ENCODE measurements around the gene CPD.
"Not testable (repeated sequence)": the region's sequence is repeated elsewhere in the genome, so short reads cannot be mapped to it uniquely, and the experiment has no call there.

The CPD gene

DNA sequence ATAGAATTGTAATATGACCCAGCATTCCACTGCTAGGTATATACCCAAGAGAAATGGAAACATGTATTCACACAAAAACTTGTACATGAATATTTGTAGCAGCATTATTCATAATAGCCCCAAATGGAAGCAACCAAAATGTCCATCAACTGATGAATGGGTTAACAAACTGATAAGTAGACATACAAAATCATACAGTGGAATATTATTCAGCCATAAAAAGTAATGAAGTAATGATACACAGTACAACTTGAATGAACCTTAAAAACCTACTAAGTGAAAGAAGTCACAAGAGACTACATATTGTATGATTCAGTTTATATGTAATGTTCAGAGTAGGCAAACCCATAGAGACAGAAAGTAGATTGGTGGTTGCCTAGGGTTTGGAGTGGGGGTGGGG lies 58.0 kb downstream of the CPD start:
- H3K9me3 ChIP-seq (ENCODE audit: low read length): peaks cover 2% of the 10 kb centered on the region
- peaks cover 36% of the 10 kb centered on the region for H3K36me3 ChIP-seq (ENCODE audit: insufficient read depth, low read length)
- no peaks in the 10 kb centered on the region for H3K27me3 ChIP-seq (ENCODE audit: insufficient read depth, low read length)

DNA sequence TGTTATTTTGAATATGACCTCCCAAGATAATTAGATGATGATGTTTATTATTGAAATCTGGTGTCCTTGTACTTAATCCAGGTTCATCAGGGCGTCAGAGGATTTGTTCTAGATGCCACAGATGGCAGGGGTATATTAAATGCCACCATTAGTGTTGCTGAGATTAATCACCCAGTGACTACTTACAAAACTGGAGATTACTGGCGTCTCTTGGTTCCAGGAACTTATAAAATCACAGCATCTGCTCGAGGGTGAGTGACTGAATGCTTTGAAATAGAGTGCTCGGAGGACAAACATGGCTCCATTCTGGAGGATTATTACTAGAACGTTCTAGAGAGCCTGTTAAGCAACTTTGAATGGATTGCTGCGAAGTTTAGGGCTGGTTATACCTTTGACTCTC lies 65.0 kb downstream of the CPD start:
- Histone ChIP-seq H3K4me1 (ENCODE audit: insufficient read depth, low read length) (no peaks in the 10 kb centered on the region), H3K9me3 (ENCODE audit: low read length) (peaks cover 4% of the 10 kb centered on the region)

More for the DNA sequence above, 58.0 kb downstream of the CPD start:
- no peaks in the 10 kb centered on the region for H3K4me1 ChIP-seq (ENCODE audit: insufficient read depth, low read length)
- H3K4me3 ChIP-seq (ENCODE audit: low read length): no peak overlapping the region
- no peak overlapping the region for H2AFZ ChIP-seq (ENCODE audit: low read depth, low read length)

DNA sequence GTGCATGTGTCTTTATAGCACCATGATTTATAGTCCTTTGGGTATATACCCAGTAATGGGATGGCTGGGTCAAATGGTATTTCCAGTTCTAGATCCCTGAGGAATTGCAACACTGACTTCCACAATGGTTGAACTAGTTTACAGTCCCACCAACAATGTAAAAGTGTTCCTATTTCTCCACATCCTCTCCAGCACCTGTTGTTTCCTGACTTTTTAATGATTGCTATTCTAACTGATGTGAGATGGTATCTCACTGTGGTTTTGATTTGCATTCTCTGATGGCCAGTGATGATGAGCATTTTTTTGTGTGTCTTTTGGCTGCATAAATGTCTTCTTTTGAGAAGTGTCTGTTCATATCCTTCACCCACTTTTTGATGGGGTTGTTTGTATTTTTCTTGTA lies 67.9 kb downstream of the CPD start:
- H3K4me1 ChIP-seq (ENCODE audit: insufficient read depth, low read length); H3K27me3 ChIP-seq (ENCODE audit: insufficient read depth, low read length): not testable (repeated sequence)

More for the DNA sequence above, 65.0 kb downstream of the CPD start:
- peaks cover 27% of the 10 kb centered on the region for H3K36me3 ChIP-seq (ENCODE audit: insufficient read depth, low read length)
- no peaks in the 10 kb centered on the region for H3K27me3 ChIP-seq (ENCODE audit: insufficient read depth, low read length)
- H2AFZ ChIP-seq (ENCODE audit: low read depth, low read length): no peak overlapping the region
- no peak overlapping the region for H3K4me3 ChIP-seq (ENCODE audit: low read length)

DNA sequence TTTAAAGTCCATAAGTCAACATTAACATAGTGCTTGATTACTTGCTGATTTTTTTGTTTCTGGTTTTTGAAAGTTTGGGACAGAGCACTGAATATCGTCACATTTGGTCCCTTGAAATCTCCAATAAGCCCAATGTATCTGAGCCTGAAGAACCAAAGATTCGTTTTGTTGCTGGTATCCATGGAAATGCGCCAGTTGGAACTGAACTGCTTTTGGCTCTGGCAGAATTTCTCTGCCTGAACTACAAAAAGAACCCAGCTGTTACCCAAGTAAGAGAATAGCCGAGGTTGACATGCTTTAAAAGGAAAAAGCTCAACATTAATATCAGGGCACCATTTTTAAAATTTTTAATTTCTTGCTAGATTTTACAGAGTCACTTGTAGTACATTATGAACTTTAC lies 70.8 kb downstream of the CPD start:
- Histone ChIP-seq H3K36me3 (ENCODE audit: insufficient read depth, low read length) (peaks cover 52% of the 10 kb centered on the region), H3K9me3 (ENCODE audit: low read length) (peaks cover 8% of the 10 kb centered on the region), H3K4me3 (ENCODE audit: low read length) (no peak overlapping the region), H3K4me1 (ENCODE audit: insufficient read depth, low read length) (no peaks in the 10 kb centered on the region), H2AFZ (ENCODE audit: low read depth, low read length) (no peak overlapping the region), H3K27me3 (ENCODE audit: insufficient read depth, low read length) (no peaks in the 10 kb centered on the region)

More for the DNA sequence above, 67.9 kb downstream of the CPD start:
- not testable (repeated sequence) for H3K4me3 ChIP-seq (ENCODE audit: low read length); H3K9me3 ChIP-seq (ENCODE audit: low read length); H2AFZ ChIP-seq (ENCODE audit: low read depth, low read length)
- peaks cover 48% of the 10 kb centered on the region for H3K36me3 ChIP-seq (ENCODE audit: insufficient read depth, low read length)

DNA sequence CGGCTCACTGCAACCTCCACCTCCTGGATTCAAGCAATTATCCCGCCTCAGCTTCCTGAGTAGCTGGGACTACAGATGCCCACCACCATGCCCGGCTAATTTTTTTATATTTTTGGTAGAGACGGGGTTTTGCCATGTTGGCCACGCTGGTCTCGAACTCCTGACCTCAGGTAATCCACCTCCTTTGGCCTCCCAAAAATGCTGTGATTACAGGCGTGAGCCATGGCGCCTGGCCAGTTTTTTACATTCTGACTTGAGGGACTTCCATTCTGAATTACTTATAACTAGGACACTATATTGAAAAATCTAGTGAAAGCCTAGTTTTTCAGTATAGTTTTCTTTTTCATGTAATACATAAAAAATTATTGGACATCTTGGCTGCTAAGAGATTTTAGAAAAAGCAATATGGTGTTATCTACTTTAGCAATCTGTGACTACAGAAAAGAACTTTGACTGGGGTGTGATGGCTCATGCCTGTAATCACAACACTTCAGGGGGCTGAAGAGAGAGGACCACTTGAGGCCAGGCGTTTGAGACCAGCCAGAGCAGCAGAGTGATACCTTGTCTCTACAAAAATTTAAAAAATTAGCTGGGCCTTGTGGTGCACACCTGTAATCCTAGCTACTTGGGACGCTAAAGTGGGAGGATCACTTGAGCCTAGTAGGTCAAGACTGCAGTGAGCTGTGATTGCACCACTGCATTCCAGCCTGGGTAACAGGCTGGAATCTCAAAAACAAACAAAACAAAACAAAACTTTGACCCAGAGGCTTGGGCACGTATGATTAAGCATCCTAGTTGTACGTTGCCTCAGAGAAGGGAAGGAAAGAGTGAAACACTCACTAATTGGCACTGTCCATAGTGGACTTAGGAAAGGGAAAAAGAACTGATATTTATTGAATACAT lies 71.6 kb downstream of the CPD start:
- no peaks in the 10 kb centered on the region for H3K27me3 ChIP-seq (ENCODE audit: insufficient read depth, low read length)

DNA sequence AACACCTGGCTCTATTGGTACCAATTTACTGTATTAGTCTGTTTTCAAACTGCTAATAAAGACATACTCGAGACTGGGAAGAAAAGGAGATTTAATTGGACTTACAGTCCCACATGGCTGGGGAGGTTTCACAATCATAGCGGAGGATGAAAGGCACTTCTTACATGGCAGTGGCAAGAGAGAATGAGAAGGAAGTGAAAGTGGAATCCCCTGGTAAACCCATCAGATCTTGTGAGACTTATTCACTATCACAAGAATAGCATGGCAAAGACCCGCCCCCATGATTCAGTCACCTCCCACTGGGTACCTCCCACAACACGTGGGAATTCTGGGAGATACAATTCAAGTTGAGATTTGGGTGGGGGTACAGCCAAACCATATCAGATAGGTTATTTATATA lies 75.9 kb downstream of the CPD start:
- peaks cover 70% of the 10 kb centered on the region for H3K36me3 ChIP-seq (ENCODE audit: insufficient read depth, low read length)

More for the DNA sequence above, 71.6 kb downstream of the CPD start:
- Histone ChIP-seq H3K4me3 (ENCODE audit: low read length) (no peak overlapping the region), H2AFZ (ENCODE audit: low read depth, low read length) (no peak overlapping the region), H3K9me3 (ENCODE audit: low read length) (peaks cover 8% of the 10 kb centered on the region), H3K36me3 (ENCODE audit: insufficient read depth, low read length) (peaks cover 58% of the 10 kb centered on the region), H3K4me1 (ENCODE audit: insufficient read depth, low read length) (no peaks in the 10 kb centered on the region)

DNA sequence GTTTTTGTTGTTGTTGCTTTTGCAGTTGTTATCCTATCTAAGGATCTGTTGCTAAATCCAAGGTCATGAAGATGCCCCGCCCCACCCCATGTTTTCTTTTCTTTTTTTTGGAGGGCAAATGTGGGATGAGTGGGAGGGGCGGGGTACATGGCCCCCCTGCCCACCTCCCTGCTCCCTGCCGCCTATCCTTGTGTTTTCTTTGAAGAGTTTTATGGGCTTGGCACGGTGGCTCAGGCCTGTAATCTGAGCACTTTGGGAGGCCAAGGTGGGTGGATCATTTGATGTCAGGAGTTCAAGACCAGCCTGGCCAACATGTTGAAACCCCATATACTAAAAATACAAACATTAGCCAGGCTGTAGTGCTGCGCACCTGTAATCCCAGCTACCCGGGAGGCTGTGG lies 79.6 kb downstream of the CPD start:
- Histone ChIP-seq H3K9me3 (ENCODE audit: low read length) (peaks cover 2% of the 10 kb centered on the region), H3K4me1 (ENCODE audit: insufficient read depth, low read length) (no peaks in the 10 kb centered on the region), H2AFZ (ENCODE audit: low read depth, low read length) (no peak overlapping the region), H3K4me3 (ENCODE audit: low read length) (no peak overlapping the region), H3K27me3 (ENCODE audit: insufficient read depth, low read length) (no peaks in the 10 kb centered on the region), H3K36me3 (ENCODE audit: insufficient read depth, low read length) (peaks cover 54% of the 10 kb centered on the region)

More for the DNA sequence above, 75.9 kb downstream of the CPD start:
- no peaks in the 10 kb centered on the region for H3K27me3 ChIP-seq (ENCODE audit: insufficient read depth, low read length)
- H3K4me1 ChIP-seq (ENCODE audit: insufficient read depth, low read length): no peaks in the 10 kb centered on the region
- H3K4me3 ChIP-seq (ENCODE audit: low read length): no peak overlapping the region
- H3K9me3 ChIP-seq (ENCODE audit: low read length): peaks cover 4% of the 10 kb centered on the region
- no peak overlapping the region for H2AFZ ChIP-seq (ENCODE audit: low read depth, low read length)

DNA sequence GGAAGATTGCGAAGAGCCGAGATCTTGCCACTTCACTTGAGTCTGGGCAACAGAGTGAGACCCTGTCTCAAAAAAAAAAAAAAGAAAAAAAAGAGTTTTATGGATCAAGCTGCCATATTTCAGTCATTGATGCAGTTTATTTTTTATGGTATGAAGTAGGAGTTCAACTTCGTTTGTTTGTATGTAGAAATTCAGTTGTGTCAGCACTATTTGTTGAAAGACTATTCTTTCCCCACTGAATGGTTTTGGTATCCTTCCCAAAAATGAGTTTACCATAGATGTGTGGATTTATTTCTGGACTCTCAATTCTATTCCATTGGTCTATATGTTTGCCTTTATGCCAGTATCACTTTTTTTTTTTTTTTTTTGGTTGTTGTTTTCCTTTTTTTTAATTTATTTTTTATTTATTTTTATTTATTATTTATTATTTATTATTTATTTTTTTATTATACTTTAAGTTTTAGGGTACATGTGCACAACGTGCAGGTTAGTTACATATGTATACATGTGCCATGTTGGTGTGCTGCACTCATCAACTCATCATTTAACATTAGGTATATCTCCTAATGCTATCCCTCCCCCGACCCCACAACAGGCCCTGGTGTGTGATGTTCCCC lies 80.2 kb downstream of the CPD start:
- not testable (repeated sequence) for H3K27me3 ChIP-seq (ENCODE audit: insufficient read depth, low read length); H3K4me3 ChIP-seq (ENCODE audit: low read length); H3K9me3 ChIP-seq (ENCODE audit: low read length); H3K4me1 ChIP-seq (ENCODE audit: insufficient read depth, low read length); H2AFZ ChIP-seq (ENCODE audit: low read depth, low read length)
- H3K36me3 ChIP-seq (ENCODE audit: insufficient read depth, low read length): peaks cover 50% of the 10 kb centered on the region

DNA sequence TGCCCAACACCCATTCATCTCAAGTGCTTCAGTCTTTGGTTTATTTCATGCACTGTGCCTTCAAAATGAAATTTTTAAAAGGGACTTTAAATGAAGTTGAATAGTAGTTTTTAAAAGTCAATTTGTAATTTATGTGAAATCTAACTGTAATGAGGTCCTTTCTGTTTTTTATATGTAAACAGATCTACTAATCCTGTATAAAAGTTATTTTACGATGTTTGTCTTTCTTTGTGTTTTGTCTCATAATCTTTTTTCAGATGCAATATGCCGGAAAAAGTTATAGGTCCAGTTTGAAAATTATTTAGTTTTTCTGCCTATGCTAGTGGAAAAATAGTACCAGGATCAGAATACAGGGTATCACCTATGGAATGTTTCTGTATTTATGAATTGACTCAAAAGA lies 89.7 kb downstream of the CPD start:
- Histone ChIP-seq H3K4me3 (ENCODE audit: low read length) (no peak overlapping the region), H3K27me3 (ENCODE audit: insufficient read depth, low read length) (no peaks in the 10 kb centered on the region), H3K9me3 (ENCODE audit: low read length) (no peaks in the 10 kb centered on the region), H3K36me3 (ENCODE audit: insufficient read depth, low read length) (peaks cover 18% of the 10 kb centered on the region), H2AFZ (ENCODE audit: low read depth, low read length) (no peak overlapping the region), H3K4me1 (ENCODE audit: insufficient read depth, low read length) (peaks cover 3% of the 10 kb centered on the region)

DNA sequence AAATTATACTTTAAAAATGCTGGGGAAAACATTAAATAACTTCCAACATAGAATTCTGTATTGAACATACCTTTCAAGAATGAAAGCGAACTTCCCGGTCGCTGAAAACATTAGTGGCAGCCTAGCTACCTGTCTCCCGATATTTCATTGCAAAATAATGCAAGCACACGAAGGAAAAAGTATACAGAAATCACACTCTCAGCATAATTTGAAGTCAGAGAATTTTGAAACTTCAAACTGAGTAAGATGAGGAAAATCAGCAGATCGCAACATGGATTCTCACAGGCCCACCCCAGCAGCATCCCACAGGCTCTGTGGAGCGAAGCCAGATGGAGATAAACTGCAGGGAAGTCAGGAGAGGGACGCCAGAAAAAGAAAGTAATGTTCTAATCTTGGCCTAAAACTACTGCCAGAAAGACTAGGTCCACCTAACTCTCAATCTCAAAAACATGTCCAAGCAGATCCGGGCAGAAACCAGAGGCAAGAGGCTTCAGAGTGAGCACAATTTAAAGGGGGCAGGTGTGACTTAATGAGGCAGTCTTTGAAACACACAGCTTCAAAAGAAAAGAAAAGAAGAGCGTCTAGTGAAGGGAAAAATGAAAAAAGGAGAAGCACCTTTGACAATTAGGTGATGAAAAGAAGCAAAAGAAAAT lies 93.6 kb downstream of the CPD start:
- H3K9me3 ChIP-seq (ENCODE audit: low read length): no peaks in the 10 kb centered on the region
- H3K27me3 ChIP-seq (ENCODE audit: insufficient read depth, low read length): no peaks in the 10 kb centered on the region
- no peak overlapping the region for H3K4me3 ChIP-seq (ENCODE audit: low read length)
- no peaks in the 10 kb centered on the region for H3K36me3 ChIP-seq (ENCODE audit: insufficient read depth, low read length)
- H2AFZ ChIP-seq (ENCODE audit: low read depth, low read length): peak overlapping the region; percentile 53
- peaks cover 3% of the 10 kb centered on the region for H3K4me1 ChIP-seq (ENCODE audit: insufficient read depth, low read length)

DNA sequence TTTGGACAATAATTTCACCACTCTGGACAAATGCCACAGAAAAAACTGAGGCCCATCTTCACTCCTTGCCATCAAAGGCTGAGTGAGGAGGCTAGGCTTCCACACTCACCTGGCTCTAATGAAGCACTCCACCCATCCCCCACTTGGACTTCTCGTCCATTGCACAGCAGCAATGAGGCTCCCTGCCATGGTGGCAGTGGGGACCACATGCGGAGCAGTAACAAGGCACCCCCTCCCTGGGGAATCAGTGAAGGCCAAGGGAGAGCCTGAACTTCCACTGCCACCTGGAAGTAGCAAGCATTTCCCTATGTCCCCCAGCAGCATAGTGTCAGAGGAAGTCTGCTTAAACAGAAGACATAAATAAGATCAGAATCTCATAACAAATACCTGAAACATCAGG lies 96.5 kb downstream of the CPD start:
- H3K9me3 ChIP-seq (ENCODE audit: low read length): no peaks in the 10 kb centered on the region

DNA sequence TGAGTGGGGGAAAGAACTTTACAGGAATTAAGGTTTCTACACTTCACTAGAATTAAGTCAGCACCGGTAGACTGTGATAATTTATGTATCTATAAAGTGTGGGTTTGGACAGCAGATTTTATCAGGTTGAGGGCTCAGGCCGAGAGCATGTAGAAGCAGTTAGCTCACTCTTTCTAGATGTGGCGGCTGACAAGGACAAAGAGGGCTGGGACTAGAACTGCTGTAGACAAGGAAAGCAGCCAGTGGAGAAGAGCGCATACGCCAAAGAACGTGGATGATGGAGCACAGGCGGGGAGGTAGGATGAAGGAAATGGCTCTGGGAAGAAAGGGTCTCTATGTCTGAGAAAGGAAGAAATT lies 98.0 kb downstream of the CPD start:
- H3K27me3 ChIP-seq (ENCODE audit: insufficient read depth, low read length): no peaks in the 10 kb centered on the region
- peak overlapping the region; percentile 68 for H3K4me3 ChIP-seq (ENCODE audit: low read length)
- H3K36me3 ChIP-seq (ENCODE audit: insufficient read depth, low read length): peaks cover 20% of the 10 kb centered on the region

More for the DNA sequence above, 96.5 kb downstream of the CPD start:
- H3K4me1 ChIP-seq (ENCODE audit: insufficient read depth, low read length): peaks cover 8% of the 10 kb centered on the region
- H3K4me3 ChIP-seq (ENCODE audit: low read length): no peak overlapping the region
- H3K36me3 ChIP-seq (ENCODE audit: insufficient read depth, low read length): peaks cover 10% of the 10 kb centered on the region
- no peaks in the 10 kb centered on the region for H3K27me3 ChIP-seq (ENCODE audit: insufficient read depth, low read length)
- H2AFZ ChIP-seq (ENCODE audit: low read depth, low read length): no peak overlapping the region

DNA sequence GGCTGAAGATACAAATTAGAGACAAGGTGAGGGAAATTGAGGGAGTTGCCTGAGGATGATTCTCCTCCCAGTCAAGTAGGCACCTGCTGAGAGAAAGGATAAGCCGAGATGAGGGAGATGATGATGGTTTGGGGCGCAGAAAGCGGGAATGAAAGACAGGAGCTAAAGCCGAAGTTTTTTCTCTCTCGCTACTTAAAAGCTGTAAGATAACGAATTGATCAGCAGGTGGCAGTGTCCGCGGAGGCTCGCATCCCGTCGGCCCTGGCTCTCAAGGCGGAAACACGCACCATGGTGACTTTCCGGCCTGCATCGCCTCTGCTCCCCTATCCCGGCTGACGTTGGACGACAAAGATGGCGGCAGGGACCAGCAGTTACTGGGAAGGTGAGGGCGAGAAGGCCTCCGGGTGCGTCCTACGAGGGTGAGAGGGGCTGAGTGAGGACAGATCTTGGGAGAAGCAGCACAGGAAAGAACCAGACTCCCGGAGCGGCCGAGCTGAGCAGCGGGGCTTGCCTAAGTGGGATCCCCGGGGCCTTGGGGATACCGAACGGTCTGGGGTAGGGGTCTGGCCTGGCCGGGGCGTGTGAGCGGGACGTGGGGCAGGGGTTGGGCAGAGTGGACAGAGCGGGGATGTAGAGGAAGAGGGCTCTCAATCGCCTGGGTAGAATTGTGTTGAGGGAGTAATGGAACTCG lies 98.5 kb downstream of the CPD start, which contains the start of gene GOSR1:
GOSR1 (plus strand) TSS at position 326 of the 691 bp plus-strand sequence; CDS start at position 352, 26 bp downstream.
- Histone ChIP-seq H2AFZ (ENCODE audit: low read depth, low read length) (peak within 1 kb of the TSS; percentile 82), H3K4me3 (ENCODE audit: low read length) (peak within 1 kb of the TSS; percentile 68), H3K27me3 (ENCODE audit: insufficient read depth, low read length) (no peaks in the 10 kb centered on the region), H3K9me3 (ENCODE audit: low read length) (no peaks in the 10 kb centered on the region), H3K36me3 (ENCODE audit: insufficient read depth, low read length) (peaks cover 21% of the 10 kb centered on the region), H3K4me1 (ENCODE audit: insufficient read depth, low read length) (peaks cover 8% of the 10 kb centered on the region)

More for the DNA sequence above, 98.0 kb downstream of the CPD start:
- H2AFZ ChIP-seq (ENCODE audit: low read depth, low read length): peak overlapping the region; percentile 82
- H3K4me1 ChIP-seq (ENCODE audit: insufficient read depth, low read length): peaks cover 8% of the 10 kb centered on the region
- H3K9me3 ChIP-seq (ENCODE audit: low read length): no peaks in the 10 kb centered on the region
